Liver (tissue), 9 donors: ENCODE data around the gene C11orf97. TPM values are rescaled to one million over a fixed set of nuclear protein-coding genes. Genes with fewer than 3 reads are reported as not detected.

Experiments
- DNase-seq: peaks from one replicate; pipeline ENCODE4 v3.0.0-alpha.2; 2017; ENCODE audit warnings: low spot score
- H3K27ac ChIP-seq, 2 donors: one replicate each; pipeline ENCODE4 v1.7.0; 2013; ENCODE audit warnings: inconsistent platforms in 2 of 2, low read length in 2 of 2, control low read depth in 1 of 2, low read depth in 1 of 2, mild to moderate bottlenecking in 1 of 2
- H3K27me3 ChIP-seq, 4 donors: one replicate each; pipeline versions ENCODE4 v1.6.1 to v1.7.0; 2013; ENCODE audit warnings: low read length in 3 of 4, inconsistent platforms in 1 of 4, mild to moderate bottlenecking in 1 of 4, moderate library complexity in 1 of 4; ENCODE audit not compliant: control insufficient read depth in 4 of 4, insufficient read depth in 4 of 4
- H3K36me3 ChIP-seq, 4 donors: one replicate each; pipeline versions ENCODE4 v1.6.1 to v1.7.0; 2013; ENCODE audit warnings: low read length in 3 of 4, mild to moderate bottlenecking in 3 of 4, low read depth in 1 of 4, moderate library complexity in 1 of 4; ENCODE audit not compliant: control insufficient read depth in 4 of 4, insufficient read depth in 3 of 4
- H3K4me1 ChIP-seq, 4 donors: one replicate each; pipeline versions ENCODE4 v1.6.1 to v1.7.0; 2013; ENCODE audit warnings: low read length in 3 of 4, mild to moderate bottlenecking in 3 of 4, moderate library complexity in 1 of 4; ENCODE audit not compliant: control insufficient read depth in 4 of 4, insufficient read depth in 4 of 4
- H3K4me3 ChIP-seq, 3 donors: one replicate each; pipeline versions ENCODE4 v1.6.1 to v1.7.0; 2013; ENCODE audit warnings: low read length in 3 of 3, control low read depth in 1 of 3, low read depth in 1 of 3, mild to moderate bottlenecking in 1 of 3
- H3K9ac ChIP-seq, 2 donors: one replicate each; pipeline ENCODE4 v1.7.0; 2013; ENCODE audit warnings: low read length in 2 of 2, mild to moderate bottlenecking in 2 of 2, moderate library complexity in 2 of 2, control low read depth in 1 of 2, low read depth in 1 of 2
- H3K9me3 ChIP-seq, 4 donors: one replicate each; pipeline versions ENCODE4 v1.6.1 to v1.7.0; 2013; ENCODE audit warnings: low read length in 3 of 4; ENCODE audit not compliant: control insufficient read depth in 4 of 4
- EGR1 ChIP-seq, 2 donors: IDR thresholded peaks; 2 replicates each; pipeline ENCODE4 v1.6.1; 2016 to 2018; ENCODE audit warnings: antibody characterized with exemption in 2 of 2, low read depth in 2 of 2
- FOXA2 ChIP-seq: IDR thresholded peaks from 2 replicates; pipeline ENCODE4 v1.6.1; 2016; ENCODE audit warnings: antibody characterized with exemption
- HNF4G ChIP-seq: IDR thresholded peaks from 2 replicates; pipeline ENCODE4 v1.6.1; 2016; ENCODE audit warnings: antibody characterized with exemption
- JUND ChIP-seq, 2 donors: IDR thresholded peaks; 2 replicates each; pipeline ENCODE4 v1.6.1; 2016; ENCODE audit warnings: antibody characterized with exemption in 2 of 2
- NR2F2 ChIP-seq: IDR thresholded peaks from 2 replicates; pipeline ENCODE4 v1.6.1; 2016; ENCODE audit warnings: antibody characterized with exemption
- RAD21 ChIP-seq, 2 donors: IDR thresholded peaks; 2 replicates each; pipeline ENCODE4 v1.6.1; 2016; ENCODE audit warnings: antibody characterized with exemption in 2 of 2, mild to moderate bottlenecking in 2 of 2
- SP1 ChIP-seq: IDR thresholded peaks from 2 replicates; pipeline ENCODE4 v1.6.1; 2018; ENCODE audit warnings: antibody characterized with exemption, mild to moderate bottlenecking
- YY1 ChIP-seq: IDR thresholded peaks from 2 replicates; pipeline ENCODE4 v1.6.1; 2016; ENCODE audit warnings: antibody characterized with exemption, mild to moderate bottlenecking
- WGBS: extraction: QIAGEN DNeasy Blood & Tissue Kit; methylation state at CpG from one replicate; pipeline ENCODE4 v1.1.7; 2013; 5-methylcytosine and 5-hydroxymethylcytosine counted together
- polyA plus RNA-seq, 2 donors: library from polyadenylated mRNA; stranded (reverse) in 1 of 2; unstranded in 1 of 2; fragments of 200-250 nt in 1 of 2; fragments of >200 nt in 1 of 2; fragmentation: Nextera tagmentation in 1 of 2; extraction: Ambion mirVana in 1 of 2; gene quantifications; one replicate each; pipeline versions ENCODE4 v1.2.1 to v1.2.3, GENCODE V29; 2013 to 2015
- total RNA-seq, 2 donors: library from RNA; depleted of rRNA; stranded (reverse); fragments of >200 nt; gene quantifications; one replicate each; pipeline ENCODE4 v1.2.3, GENCODE V29; 2014
- TF ChIP-seq, protein P1 (sequence below): fragments of 150-350 bp; IDR thresholded peaks from 2 replicates; pipeline ENCODE4 v1.5.1; 2017; ENCODE audit warnings: improper control_type of control experiment, low read depth, low read length; ENCODE audit not compliant: missing input control
- TF ChIP-seq, protein P2 (sequence below): IDR thresholded peaks from 2 replicates; pipeline ENCODE4 v1.6.1; 2016; ENCODE audit warnings: antibody characterized with exemption, mild to moderate bottlenecking
- TF ChIP-seq, protein P3 (sequence below): IDR thresholded peaks from 2 replicates; pipeline ENCODE4 v1.6.1; 2016; ENCODE audit warnings: antibody characterized with exemption
- TF ChIP-seq, protein P4 (sequence below): IDR thresholded peaks from 2 replicates; pipeline ENCODE4 v1.6.1; 2016; ENCODE audit warnings: antibody characterized with exemption
- TF ChIP-seq, protein P5 (sequence below): IDR thresholded peaks from 2 replicates; pipeline ENCODE4 v1.6.1; 2016; ENCODE audit warnings: antibody characterized with exemption
- donor health status: healthy.
- donor health status: healthy.
- donor health status: healthy.
- donor health status: healthy.
- donor health status: healthy.

C11orf97 gene
- total and polyA plus RNA-seq, 4 donors, result 0.36 to 0.94 TPM; not detected in 2

DNA sequence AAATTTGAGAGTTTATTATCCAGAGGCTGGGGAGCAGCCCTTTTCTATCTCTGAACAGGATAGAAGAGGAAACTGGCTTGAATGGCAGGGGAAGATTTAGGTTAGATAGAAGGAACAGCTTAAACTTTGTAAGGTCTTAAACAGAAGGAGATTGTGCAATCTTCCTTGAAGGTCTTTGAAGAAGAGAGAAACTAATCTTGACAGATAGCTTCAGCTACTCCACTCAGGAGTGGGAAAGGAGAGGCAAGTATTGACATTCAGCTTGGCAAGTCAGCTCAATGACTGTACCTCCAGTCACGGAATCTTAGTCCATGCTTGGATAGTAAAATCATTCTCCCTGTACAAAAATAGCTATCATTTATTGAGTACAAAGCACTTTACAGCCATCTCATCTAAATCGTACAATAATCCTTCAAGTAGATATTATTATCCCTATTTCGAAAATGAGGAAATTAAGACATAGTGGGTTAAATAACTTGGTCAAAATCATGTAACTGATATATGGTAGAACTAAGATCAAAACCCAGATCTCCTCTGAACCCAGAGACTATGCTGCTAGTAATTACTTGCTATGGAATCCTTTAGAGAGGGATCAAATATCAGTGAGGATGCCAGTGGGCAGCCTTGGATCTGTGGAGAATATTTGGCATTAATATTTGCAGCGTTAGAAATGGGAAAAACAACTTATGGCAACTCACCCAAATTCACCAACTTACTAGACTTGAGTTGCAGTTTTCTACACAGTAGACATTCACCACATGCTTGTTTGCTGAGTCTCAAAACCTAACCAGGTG lies 14.6 kb downstream of the C11orf97 start:
- Histone ChIP-seq H3K36me3 (no peaks in the 10 kb centered on the region), H3K4me1 (no peaks in the 10 kb centered on the region), H3K27me3 (no peaks in the 10 kb centered on the region), H3K27ac (no peak overlapping the region), H3K9ac (no peak overlapping the region), H3K4me3 (no peak overlapping the region), H3K9me3 (no peaks in the 10 kb centered on the region)
- TF ChIP-seq YY1, result no peak
- TF ChIP-seq EGR1 (IDR thresholded peaks at IDR 0.05; ENCODE audit: low read depth in 2 of 2), result no peak
- no peak for TF ChIP-seq NR2F2
- no peak for TF ChIP-seq FOXA2
- WGBS, result 71% methylated on average over 4 of the region's 4 CpGs
- DNase-seq, result no peak

DNA sequence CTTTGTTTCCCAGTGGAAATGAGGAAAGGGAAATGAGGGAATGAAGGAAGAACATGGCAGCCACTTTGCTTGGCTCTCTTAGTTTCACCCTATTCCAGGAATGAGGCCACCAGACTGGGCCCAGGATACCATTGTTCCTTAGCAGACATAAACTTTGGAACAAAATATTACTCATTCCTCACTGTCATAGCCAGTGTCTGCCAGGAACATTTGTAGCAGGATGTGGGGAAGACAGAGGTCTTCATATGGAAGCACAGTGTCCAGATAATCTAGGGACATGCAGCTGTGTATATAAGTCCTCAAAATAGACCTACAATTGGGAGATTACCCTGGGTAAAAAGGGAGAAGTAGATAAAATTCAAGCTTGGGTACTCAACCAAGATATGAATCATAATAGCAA lies 16.3 kb downstream of the C11orf97 start:
- H3K4me1 ChIP-seq, result no peaks in the 10 kb centered on the region
- TF ChIP-seq, protein P1, sequence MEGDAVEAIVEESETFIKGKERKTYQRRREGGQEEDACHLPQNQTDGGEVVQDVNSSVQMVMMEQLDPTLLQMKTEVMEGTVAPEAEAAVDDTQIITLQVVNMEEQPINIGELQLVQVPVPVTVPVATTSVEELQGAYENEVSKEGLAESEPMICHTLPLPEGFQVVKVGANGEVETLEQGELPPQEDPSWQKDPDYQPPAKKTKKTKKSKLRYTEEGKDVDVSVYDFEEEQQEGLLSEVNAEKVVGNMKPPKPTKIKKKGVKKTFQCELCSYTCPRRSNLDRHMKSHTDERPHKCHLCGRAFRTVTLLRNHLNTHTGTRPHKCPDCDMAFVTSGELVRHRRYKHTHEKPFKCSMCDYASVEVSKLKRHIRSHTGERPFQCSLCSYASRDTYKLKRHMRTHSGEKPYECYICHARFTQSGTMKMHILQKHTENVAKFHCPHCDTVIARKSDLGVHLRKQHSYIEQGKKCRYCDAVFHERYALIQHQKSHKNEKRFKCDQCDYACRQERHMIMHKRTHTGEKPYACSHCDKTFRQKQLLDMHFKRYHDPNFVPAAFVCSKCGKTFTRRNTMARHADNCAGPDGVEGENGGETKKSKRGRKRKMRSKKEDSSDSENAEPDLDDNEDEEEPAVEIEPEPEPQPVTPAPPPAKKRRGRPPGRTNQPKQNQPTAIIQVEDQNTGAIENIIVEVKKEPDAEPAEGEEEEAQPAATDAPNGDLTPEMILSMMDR, result no peak
- TF ChIP-seq RAD21 (IDR thresholded peaks at IDR 0.05) (no peak), HNF4G (no peak)
- TF ChIP-seq, protein P2, sequence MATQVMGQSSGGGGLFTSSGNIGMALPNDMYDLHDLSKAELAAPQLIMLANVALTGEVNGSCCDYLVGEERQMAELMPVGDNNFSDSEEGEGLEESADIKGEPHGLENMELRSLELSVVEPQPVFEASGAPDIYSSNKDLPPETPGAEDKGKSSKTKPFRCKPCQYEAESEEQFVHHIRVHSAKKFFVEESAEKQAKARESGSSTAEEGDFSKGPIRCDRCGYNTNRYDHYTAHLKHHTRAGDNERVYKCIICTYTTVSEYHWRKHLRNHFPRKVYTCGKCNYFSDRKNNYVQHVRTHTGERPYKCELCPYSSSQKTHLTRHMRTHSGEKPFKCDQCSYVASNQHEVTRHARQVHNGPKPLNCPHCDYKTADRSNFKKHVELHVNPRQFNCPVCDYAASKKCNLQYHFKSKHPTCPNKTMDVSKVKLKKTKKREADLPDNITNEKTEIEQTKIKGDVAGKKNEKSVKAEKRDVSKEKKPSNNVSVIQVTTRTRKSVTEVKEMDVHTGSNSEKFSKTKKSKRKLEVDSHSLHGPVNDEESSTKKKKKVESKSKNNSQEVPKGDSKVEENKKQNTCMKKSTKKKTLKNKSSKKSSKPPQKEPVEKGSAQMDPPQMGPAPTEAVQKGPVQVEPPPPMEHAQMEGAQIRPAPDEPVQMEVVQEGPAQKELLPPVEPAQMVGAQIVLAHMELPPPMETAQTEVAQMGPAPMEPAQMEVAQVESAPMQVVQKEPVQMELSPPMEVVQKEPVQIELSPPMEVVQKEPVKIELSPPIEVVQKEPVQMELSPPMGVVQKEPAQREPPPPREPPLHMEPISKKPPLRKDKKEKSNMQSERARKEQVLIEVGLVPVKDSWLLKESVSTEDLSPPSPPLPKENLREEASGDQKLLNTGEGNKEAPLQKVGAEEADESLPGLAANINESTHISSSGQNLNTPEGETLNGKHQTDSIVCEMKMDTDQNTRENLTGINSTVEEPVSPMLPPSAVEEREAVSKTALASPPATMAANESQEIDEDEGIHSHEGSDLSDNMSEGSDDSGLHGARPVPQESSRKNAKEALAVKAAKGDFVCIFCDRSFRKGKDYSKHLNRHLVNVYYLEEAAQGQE, result no peak
- H3K9me3 ChIP-seq, result no peaks in the 10 kb centered on the region
- H3K36me3 ChIP-seq, result no peaks in the 10 kb centered on the region
- no peak overlapping the region for H3K4me3 ChIP-seq
- DNase-seq, result no peak
- no peaks in the 10 kb centered on the region for H3K27me3 ChIP-seq
- no peak overlapping the region for H3K27ac ChIP-seq
- H3K9ac ChIP-seq, result no peak overlapping the region

DNA sequence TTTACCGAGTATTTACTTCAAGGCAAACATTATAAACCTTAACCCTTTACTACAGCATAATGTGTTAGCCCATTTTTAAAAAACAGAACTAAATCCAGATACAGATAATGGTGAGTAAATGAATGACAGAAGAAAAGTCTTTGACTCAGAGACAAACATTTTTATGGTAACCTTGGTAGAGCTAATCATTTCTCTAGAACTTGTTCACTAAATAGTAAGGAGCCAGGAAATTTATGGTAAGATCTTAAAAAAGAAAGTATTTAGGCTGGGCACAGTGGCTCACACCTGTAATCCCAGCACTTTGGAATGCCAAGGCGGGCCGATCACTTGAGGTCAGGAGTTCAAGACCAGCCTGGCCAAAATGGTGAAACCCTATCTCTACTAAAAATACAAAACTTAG lies 19.9 kb downstream of the C11orf97 start:
- no peak for DNase-seq
- Histone ChIP-seq H3K9ac (no peak overlapping the region), H3K36me3 (no peaks in the 10 kb centered on the region), H3K4me1 (no peaks in the 10 kb centered on the region), H3K27ac (no peak overlapping the region), H3K27me3 (no peaks in the 10 kb centered on the region), H3K4me3 (no peak overlapping the region), H3K9me3 (no peaks in the 10 kb centered on the region)
- TF ChIP-seq FOXA2 (no peak), JUND (IDR thresholded peaks at IDR 0.05) (no peak), SP1 (no peak), EGR1 (IDR thresholded peaks at IDR 0.05; ENCODE audit: low read depth in 2 of 2) (no peak), HNF4G (no peak), YY1 (no peak), NR2F2 (no peak)
- TF ChIP-seq, protein P3, sequence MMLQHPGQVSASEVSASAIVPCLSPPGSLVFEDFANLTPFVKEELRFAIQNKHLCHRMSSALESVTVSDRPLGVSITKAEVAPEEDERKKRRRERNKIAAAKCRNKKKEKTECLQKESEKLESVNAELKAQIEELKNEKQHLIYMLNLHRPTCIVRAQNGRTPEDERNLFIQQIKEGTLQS, result no peak
- TF ChIP-seq, protein P4, sequence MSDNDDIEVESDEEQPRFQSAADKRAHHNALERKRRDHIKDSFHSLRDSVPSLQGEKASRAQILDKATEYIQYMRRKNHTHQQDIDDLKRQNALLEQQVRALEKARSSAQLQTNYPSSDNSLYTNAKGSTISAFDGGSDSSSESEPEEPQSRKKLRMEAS, result no peak
- TF ChIP-seq, protein P5, sequence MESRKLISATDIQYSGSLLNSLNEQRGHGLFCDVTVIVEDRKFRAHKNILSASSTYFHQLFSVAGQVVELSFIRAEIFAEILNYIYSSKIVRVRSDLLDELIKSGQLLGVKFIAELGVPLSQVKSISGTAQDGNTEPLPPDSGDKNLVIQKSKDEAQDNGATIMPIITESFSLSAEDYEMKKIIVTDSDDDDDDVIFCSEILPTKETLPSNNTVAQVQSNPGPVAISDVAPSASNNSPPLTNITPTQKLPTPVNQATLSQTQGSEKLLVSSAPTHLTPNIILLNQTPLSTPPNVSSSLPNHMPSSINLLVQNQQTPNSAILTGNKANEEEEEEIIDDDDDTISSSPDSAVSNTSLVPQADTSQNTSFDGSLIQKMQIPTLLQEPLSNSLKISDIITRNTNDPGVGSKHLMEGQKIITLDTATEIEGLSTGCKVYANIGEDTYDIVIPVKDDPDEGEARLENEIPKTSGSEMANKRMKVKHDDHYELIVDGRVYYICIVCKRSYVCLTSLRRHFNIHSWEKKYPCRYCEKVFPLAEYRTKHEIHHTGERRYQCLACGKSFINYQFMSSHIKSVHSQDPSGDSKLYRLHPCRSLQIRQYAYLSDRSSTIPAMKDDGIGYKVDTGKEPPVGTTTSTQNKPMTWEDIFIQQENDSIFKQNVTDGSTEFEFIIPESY, result no peak
- 87% methylated on average over 3 of the region's 3 CpGs for WGBS
